GM10248 (cell line): ENCODE results near the gene TPSG1.
A peak's percentile ranks its signal among the peaks of the same experiment; 100 is the strongest.
"Not testable (repeated sequence)": the region's sequence is repeated elsewhere in the genome, so short reads cannot be mapped to it uniquely, and the experiment has no call there.

Source experiments
- CTCF ChIA-PET: fragments of 300-600 bp; sonication (Branson Sonifier 250); formaldehyde crosslinking; extraction: SDS; loops from one replicate; lab custom pipeline; 2021; ENCODE audit warnings: antibody characterized with exemption; lab: Yijun Ruan, JAX
- POLR2A ChIA-PET: fragments of 350-650 bp; sonication (Branson Sonifier 250); formaldehyde crosslinking; extraction: SDS; loops from one replicate; lab custom pipeline; 2020; ENCODE audit warnings: antibody characterized with exemption; lab: Yijun Ruan, JAX
- DNase-seq: peaks from one replicate; pipeline ENCODE4 v3.0.0; 2012; ENCODE audit errors: extremely low spot score
- TF ChIP-seq, protein P1 (sequence below): IDR thresholded peaks from 2 replicates; pipeline ENCODE4 v1.5.1; 2012; ENCODE audit warnings: mild to moderate bottlenecking, low read depth; ENCODE audit errors: extremely low read depth, missing control alignments, control extremely low read depth

Gene TPSG1

DNA sequence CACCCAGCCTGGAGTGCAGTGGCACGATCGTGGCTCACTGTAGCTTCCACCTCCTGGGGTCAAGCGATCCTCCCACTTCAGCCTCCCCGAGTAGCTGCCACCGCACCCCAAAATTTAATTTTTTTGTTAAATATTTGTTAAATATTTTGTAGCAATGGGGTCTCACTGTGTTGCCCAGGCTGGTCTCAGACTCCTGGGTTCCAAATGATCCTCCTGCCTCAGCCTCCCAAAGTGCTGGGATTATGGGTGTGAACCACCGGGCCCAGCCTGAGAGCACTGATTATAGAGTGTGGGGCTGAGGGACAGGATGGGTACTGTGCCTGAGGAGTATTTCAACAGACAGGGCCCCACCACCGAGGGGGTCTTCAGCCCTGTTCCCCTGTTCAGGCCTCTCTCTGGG is 35.6 kb downstream of the TPSG1 start:
- DNase-seq = no peak
- CTCF ChIA-PET = no interaction called here
- POLR2A ChIA-PET = no interaction called here
- TF ChIP-seq, protein P1, sequence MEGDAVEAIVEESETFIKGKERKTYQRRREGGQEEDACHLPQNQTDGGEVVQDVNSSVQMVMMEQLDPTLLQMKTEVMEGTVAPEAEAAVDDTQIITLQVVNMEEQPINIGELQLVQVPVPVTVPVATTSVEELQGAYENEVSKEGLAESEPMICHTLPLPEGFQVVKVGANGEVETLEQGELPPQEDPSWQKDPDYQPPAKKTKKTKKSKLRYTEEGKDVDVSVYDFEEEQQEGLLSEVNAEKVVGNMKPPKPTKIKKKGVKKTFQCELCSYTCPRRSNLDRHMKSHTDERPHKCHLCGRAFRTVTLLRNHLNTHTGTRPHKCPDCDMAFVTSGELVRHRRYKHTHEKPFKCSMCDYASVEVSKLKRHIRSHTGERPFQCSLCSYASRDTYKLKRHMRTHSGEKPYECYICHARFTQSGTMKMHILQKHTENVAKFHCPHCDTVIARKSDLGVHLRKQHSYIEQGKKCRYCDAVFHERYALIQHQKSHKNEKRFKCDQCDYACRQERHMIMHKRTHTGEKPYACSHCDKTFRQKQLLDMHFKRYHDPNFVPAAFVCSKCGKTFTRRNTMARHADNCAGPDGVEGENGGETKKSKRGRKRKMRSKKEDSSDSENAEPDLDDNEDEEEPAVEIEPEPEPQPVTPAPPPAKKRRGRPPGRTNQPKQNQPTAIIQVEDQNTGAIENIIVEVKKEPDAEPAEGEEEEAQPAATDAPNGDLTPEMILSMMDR = no peak

DNA sequence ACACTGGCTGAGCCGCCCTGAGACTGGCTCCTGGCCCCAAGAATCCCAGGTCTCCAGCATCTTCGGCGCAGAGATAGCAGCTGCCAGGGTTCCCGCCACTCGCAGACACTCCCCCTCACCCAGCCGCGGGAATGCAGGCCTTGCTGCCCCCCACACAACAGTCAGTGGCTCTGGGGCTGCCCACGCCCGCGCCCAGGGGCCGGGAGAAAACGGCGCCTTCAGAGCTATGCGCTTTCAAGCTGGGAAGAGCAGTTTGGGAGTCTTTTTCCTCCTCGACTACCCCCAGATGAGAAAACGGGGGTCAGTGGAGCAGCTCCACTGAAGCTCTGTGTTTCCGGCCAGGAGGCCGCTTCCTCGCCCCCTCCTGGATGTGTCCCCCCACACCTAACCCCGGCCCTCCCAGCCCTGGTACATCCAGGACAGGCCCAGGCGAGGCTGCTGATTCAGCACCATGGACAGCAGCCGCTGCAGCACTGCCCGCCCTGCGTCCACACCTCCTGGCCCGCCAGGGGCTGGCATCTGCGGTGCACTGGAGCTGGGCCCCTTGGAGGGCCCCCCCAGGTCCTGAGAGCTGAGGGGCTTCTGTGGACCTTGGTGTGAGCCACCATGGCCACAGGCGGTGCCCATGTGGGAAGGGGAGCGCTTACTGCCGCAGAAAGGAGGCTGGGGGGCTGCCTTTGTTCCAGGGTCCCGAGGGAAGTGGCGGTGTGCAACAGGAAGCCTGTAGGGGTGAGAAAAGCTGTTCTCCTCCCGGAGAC is 36.5 kb downstream of the TPSG1 start:
- TF ChIP-seq, protein P1 = no peak
- DNase-seq = peak; percentile 75
- CTCF ChIA-PET = no interaction called here

DNA sequence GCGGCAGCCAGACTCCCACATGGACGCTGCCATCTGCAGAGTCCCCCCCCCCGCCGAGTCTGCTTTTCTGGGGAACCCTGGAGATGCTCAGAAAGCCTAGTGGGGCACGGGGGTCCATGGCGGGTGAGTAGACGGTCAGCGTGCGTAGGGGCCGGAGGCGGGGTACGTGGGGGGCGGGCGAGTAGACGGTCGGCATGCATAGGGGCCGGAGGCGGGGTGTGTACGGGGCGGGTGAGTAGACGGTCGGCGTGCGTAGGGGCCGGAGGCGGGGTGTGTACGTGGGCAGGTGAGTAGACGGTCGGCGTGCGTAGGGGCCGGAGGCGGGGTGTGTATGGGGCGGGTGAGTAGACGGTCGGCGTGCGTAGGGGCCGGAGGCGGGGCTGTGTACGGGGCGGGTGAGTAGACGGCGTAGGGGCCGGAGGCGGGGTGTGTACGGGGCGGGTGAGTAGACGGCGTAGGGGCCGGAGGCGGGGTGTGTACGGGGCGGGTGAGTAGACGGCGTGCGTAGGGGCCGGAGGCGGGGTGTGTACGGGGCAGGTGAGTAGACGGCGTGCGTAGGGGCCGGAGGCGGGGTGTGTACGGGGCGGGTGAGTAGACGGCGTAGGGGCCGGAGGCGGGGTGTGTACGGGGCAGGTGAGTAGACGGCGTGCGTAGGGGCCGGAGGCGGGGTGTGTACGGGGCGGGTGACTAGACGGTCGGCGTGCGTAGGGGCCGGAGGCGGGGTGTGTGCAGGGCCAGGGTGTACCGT is 39.4 kb downstream of the TPSG1 start:
- POLR2A ChIA-PET, DNase-seq, CTCF ChIA-PET: not testable (repeated sequence)

More for the DNA sequence above, 36.5 kb downstream of the TPSG1 start:
- POLR2A ChIA-PET = no interaction called here

DNA sequence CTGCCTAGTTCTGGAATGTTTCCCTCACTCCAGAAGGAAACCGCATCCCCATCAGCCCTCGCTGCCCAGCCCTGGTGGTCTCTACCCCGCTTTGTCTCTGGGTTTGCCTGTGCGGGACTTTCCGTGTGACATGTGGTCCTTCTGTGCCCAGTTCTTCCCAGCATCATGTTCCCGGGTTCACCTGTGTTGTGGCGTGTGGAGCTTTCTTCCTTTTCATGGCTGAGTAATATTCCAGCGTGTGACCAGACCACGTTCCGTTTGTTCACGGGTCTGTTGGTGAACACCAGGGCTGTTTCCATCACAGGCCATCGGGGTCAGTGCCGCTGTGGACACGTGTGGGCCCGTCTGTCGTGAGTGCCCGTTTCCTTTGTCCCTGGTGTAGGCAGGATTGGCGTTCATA is 40.1 kb downstream of the TPSG1 start:
- POLR2A ChIA-PET = no interaction called here
- CTCF ChIA-PET = no interaction called here
- DNase-seq = no peak
- TF ChIP-seq, protein P1 = no peak

DNA sequence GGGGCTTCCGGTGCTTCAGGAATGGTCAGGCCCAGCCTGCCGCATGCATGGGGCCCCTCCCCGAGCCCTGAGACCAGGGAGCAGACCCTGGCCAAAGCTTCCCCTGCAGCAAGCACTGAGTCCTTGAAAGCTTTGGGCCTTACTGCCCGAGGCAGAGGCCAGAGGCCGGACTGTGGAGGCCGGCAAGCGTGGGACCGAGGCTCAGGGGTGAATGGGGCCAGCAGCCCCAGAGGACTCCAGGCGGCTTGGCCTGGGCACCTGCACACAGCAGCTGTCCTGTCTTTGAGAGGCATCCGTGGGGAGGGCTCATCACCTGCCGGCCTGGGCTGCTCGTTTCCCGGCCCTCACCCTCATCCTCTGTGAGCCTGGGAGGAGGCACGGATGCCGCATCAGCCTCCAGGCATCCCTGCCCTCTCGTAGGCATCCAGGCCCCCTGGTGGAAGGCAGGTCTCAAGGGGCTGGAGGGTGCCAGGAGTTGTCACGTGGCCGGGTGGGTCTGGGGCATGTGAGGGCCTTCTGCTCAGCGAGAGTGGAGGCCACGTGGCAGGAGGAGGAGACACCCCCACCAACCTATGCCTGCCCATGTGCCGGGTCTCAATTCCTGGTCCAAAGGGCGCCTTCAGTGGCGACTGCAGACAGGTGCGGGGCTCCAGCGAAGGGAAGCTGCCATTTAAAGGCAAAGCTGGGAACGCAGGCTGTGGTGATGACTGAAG is 40.8 kb downstream of the TPSG1 start:
- ChIA-PET POLR2A (no interaction called here), CTCF (no interaction called here)
- no peak for DNase-seq
- TF ChIP-seq, protein P1 = no peak

DNA sequence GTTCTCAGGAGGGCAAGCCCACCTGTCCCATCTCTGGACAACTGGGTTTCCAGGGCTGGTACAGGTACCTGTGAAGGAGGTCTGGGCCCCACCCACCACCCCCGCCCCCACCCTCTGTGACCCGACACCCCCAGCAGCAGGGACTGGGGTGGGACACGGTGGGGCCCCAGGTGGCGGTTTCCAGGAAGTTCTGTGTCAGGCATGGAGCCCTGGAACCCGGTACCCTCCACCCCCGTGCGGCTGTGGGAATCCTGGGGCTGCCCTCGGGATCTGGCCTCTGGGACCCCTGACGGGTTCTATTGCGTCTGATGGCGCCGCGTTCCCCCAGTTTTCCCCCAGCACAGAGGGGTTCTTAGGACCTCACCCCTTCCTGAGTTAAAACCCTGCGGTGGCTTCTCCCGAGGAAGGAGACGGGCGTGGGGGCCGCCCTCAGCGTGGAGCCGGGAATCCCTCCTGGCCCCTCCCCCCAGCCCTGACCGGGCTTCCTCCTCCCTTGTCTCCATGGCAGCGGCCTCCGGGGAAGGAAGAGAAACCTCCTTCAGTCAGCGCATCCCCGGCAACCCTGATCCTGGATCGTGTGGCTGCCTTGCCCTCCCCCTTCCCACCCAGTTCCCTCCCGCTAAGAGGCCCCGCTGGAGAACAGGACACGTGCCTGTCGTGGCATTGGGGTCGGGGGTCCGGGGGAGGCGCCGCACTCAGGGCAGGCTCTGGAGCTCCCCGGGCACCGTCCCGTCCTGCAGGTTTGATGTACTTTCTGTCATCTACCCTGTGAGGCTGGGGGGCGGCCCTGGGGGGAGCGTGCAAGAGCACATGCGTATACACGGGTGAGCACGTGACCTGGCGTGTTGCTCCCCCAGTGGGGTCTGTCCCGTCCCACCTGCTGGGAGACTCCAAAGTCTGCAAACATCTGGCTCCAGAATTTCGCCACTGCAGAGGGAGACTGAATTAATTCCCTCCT is 41.8 kb downstream of the TPSG1 start:
- DNase-seq = no peak
- POLR2A ChIA-PET = no interaction called here
- CTCF ChIA-PET = no interaction called here
- TF ChIP-seq, protein P1 = no peak
